Measurements from ENCODE around the gene TMEM156. TPM values are rescaled to one million over a fixed set of nuclear protein-coding genes. Genes with fewer than 3 reads are reported as not detected.
A peak's percentile ranks its signal among the peaks of the same experiment; 100 is the strongest.

Gene TMEM156
- total RNA-seq, 4 donors from 2014 or later = not detected

GRCh38 chr4:39044364-39044955 lies 12.3 kb upstream of the TMEM156 start:
- Histone ChIP-seq H3K27ac (peak overlapping the region; percentile 77 to 97 (median 94)), H3K27me3 (no peaks in the 10 kb centered on the region), H3K9me3 (no peaks in the 10 kb centered on the region), H3K4me3 (peak overlapping the region; percentile 73 to 90), H3K36me3 (no peaks in the 10 kb centered on the region), H3K4me1 (peaks cover 0 to 51% (median 6%) of the 10 kb centered on the region in 3 donors)
- ATAC-seq = peak; percentile 89
- TF ChIP-seq EP300 (IDR thresholded peaks at IDR 0.05) (no peak), POLR2AphosphoS5 (IDR thresholded peaks at IDR 0.05) (peak; percentile 14), CTCF (IDR thresholded peaks at IDR 0.05) (no peak)
- 0% methylated on average over 2 of the region's 54 CpGs; no CpG with 5 or more reads in 1 of the 2 donors for WGBS, 2 donors (ENCODE audit: low coverage in 1 of 2)

GRCh38 chr4:39043861-39044363 lies 11.7 kb upstream of the TMEM156 start:
- Histone ChIP-seq H3K4me3 (peak overlapping the region; percentile 73 to 90), H3K27me3 (no peaks in the 10 kb centered on the region), H3K9me3 (no peaks in the 10 kb centered on the region), H3K4me1 (peaks cover 0 to 51% (median 6%) of the 10 kb centered on the region in 3 donors), H3K36me3 (no peaks in the 10 kb centered on the region), H3K27ac (peak overlapping the region; percentile 77 to 97 (median 94))
- no peak for TF ChIP-seq EP300 (IDR thresholded peaks at IDR 0.05)
- TF ChIP-seq CTCF (IDR thresholded peaks at IDR 0.05) = no peak
- no peak for TF ChIP-seq POLR2AphosphoS5 (IDR thresholded peaks at IDR 0.05)
- TF ChIP-seq POLR2A (IDR thresholded peaks at IDR 0.05) = no peak
- WGBS, 2 donors (ENCODE audit: low coverage in 1 of 2) = 12 to 18% methylated on average over 6 to 8 of the region's 8 CpGs
- no peak for ATAC-seq

- TF ChIP-seq POLR2AphosphoS5 (IDR thresholded peaks at IDR 0.05) (no peak), CTCF (IDR thresholded peaks at IDR 0.05) (no peak), EP300 (IDR thresholded peaks at IDR 0.05) (no peak), POLR2A (IDR thresholded peaks at IDR 0.05) (no peak)
- no peaks in the 10 kb centered on the region for H3K36me3 ChIP-seq
- no peak for ATAC-seq
- H3K4me1 ChIP-seq = peaks cover 0 to 50% (median 6%) of the 10 kb centered on the region in 3 donors
- peak overlapping the region; percentile 77 to 97 (median 94) for H3K27ac ChIP-seq
- WGBS, 2 donors (ENCODE audit: low coverage in 1 of 2) = 64 to 70% methylated on average over 10 of the region's 10 CpGs
- no peaks in the 10 kb centered on the region for H3K9me3 ChIP-seq
- H3K4me3 ChIP-seq = no peak overlapping the region
- H3K27me3 ChIP-seq = no peaks in the 10 kb centered on the region
Observed at GRCh38 chr4:39043058-39043860, 11.1 kb upstream of the TMEM156 start.

- 67 to 69% methylated on average over 1 of the region's 1 CpG for WGBS, 2 donors (ENCODE audit: low coverage in 1 of 2)
- Histone ChIP-seq H3K9me3 (no peaks in the 10 kb centered on the region), H3K27ac (peak overlapping the region in 2 of 4 donors; percentile 97), H3K4me3 (no peak overlapping the region), H3K4me1 (peaks cover 0 to 42% (median 6%) of the 10 kb centered on the region in 3 donors), H3K27me3 (no peaks in the 10 kb centered on the region), H3K36me3 (no peaks in the 10 kb centered on the region)
- TF ChIP-seq POLR2A (IDR thresholded peaks at IDR 0.05) = no peak
- no peak for TF ChIP-seq POLR2AphosphoS5 (IDR thresholded peaks at IDR 0.05)
- TF ChIP-seq CTCF (IDR thresholded peaks at IDR 0.05) = no peak
- no peak for TF ChIP-seq EP300 (IDR thresholded peaks at IDR 0.05)
- ATAC-seq = no peak
Observed at GRCh38 chr4:39042366-39042765, 10.2 kb upstream of the TMEM156 start.
